T-helper 1 cell treated with Interleukin-12 subunit alpha and Interleukin-12 subunit beta and Interleukin-4 antibody, amounts not matched to agents 30 μg/mL and 1 μg/mL, for 36 hours (primary cell): ENCODE results near the gene FBXO40.

Experiments
- H3K27ac Mint-ChIP-seq: one replicate; pipeline ENCODE4 v1.8.0; 2021; ENCODE audit warnings: mild to moderate bottlenecking, mixed read lengths
- H3K27me3 Mint-ChIP-seq: one replicate; pipeline ENCODE4 v1.8.0; 2021; ENCODE audit warnings: low read depth, mixed read lengths
- H3K36me3 Mint-ChIP-seq: one replicate; pipeline ENCODE4 v1.8.0; 2021; ENCODE audit warnings: low read depth, mixed read lengths
- H3K4me1 Mint-ChIP-seq: one replicate; pipeline ENCODE4 v1.8.0; 2021; ENCODE audit warnings: low read depth, mixed read lengths
- H3K4me3 Mint-ChIP-seq: one replicate; pipeline ENCODE4 v1.8.0; 2021; ENCODE audit warnings: mild to moderate bottlenecking, moderate library complexity, mixed read lengths
- H3K9me3 Mint-ChIP-seq: one replicate; pipeline ENCODE4 v1.8.0; 2021; ENCODE audit warnings: mixed read lengths

FBXO40 gene

DNA sequence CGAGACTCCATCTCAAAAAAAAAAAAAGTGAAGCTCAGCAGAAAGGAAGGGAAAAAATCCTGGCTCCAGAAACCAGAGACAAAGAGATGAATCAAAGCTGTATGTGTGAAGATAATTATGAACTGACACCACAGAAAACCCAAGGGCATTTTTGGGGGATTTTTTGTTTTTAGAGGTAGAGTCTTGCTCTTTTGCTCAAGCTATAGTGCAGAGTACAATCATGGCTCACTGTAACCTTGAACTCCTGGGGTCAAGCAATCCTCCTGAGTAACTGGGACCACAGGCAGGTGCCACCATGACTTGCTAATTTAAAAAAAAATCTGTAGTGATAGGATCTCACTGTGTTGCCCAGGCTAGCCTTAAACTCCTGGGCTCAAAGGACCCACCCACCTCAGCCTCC, 44.7 kb downstream of the FBXO40 start:
- Mint-ChIP-seq H3K9me3 (no peaks in the 10 kb centered on the region), H3K4me1 (peaks cover 2% of the 10 kb centered on the region), H3K27ac (no peak overlapping the region), H3K4me3 (no peak overlapping the region), H3K36me3 (peaks cover 79% of the 10 kb centered on the region), H3K27me3 (no peaks in the 10 kb centered on the region)

DNA sequence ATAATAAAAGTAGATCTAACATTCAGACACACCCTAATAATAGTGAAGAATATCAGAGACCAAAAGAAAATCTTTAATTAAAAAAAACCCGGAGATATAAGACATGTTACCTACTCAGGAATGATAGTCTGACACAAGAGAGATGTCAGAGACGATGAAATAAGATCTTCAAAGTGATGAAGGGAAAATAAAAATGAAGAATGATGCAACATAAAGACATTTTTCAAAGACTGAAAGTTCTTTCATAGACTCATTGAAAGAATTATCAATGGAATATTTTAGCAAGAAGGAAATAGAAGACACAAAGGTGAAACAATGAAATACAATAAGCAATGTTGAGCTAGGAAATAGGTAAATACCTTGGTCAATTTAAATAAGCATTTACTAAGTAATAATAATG, 47.9 kb downstream of the FBXO40 start:
- Mint-ChIP-seq H3K27ac (no peak overlapping the region), H3K9me3 (no peaks in the 10 kb centered on the region)

DNA sequence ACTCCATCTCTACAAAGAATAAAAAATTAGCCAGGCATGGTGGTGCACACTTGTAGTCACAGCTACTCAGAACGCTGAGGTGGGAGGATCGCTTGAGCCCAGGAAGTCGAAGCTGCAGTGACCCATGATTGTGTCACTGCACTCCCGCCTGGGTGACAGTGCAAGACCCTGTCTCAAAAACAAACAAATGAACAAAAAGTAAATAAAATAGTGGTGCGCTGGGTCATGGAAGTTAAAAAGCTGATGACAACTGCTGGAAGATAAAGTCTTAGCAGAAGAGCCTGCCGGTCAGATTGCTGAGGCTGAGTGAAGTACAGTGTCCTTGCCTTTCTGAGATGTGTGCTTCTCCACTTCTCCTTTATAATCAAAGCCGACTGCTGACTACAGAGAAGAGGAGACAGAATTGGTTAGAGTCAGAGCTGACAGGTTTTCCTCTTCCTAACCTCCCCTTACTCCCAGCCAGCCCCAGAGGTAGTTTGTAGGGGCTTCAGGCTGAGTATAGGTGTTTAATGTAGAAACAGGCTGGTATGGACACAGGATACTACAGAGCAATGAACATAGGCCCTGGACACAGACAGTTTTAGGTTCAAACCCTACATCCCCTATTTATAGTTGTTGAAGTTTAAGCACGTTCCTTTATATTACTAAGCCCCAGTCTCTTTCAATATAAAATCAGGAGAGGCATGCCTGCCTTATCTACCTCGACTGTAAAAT, 49.6 kb downstream of the FBXO40 start:
- no peak overlapping the region for H3K27ac Mint-ChIP-seq
- H3K4me3 Mint-ChIP-seq = no peak overlapping the region
- H3K4me1 Mint-ChIP-seq = peaks cover 5% of the 10 kb centered on the region
- H3K27me3 Mint-ChIP-seq = no peaks in the 10 kb centered on the region
- peaks cover 72% of the 10 kb centered on the region for H3K36me3 Mint-ChIP-seq
- no peaks in the 10 kb centered on the region for H3K9me3 Mint-ChIP-seq

More for the DNA sequence above, 47.9 kb downstream of the FBXO40 start:
- peaks cover 80% of the 10 kb centered on the region for H3K36me3 Mint-ChIP-seq
- H3K4me3 Mint-ChIP-seq = no peak overlapping the region
- H3K4me1 Mint-ChIP-seq = peaks cover 2% of the 10 kb centered on the region
- H3K27me3 Mint-ChIP-seq = no peaks in the 10 kb centered on the region

DNA sequence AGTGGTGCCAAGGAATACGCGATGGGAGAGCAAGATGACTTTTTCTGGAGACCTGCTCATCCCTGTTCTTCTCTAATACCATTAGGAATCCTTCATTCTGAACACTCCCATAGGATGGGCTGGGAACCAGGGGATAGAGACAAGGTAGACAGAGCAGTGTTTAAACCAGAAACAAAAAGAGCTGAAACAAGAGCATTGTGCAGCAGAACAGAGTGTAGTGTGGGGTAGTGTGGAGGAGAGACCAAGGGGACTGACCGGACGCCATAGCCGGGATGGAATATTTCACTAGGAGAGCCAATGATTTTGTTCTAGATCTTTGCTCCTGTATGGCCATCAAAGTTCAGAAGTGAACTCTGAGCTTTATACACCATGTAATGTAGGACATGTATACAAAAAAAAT, 51.9 kb downstream of the FBXO40 start:
- Mint-ChIP-seq H3K9me3 (no peaks in the 10 kb centered on the region), H3K36me3 (peaks cover 61% of the 10 kb centered on the region), H3K27ac (peak overlapping the region; percentile 19), H3K27me3 (no peaks in the 10 kb centered on the region), H3K4me3 (no peak overlapping the region), H3K4me1 (peaks cover 10% of the 10 kb centered on the region)

DNA sequence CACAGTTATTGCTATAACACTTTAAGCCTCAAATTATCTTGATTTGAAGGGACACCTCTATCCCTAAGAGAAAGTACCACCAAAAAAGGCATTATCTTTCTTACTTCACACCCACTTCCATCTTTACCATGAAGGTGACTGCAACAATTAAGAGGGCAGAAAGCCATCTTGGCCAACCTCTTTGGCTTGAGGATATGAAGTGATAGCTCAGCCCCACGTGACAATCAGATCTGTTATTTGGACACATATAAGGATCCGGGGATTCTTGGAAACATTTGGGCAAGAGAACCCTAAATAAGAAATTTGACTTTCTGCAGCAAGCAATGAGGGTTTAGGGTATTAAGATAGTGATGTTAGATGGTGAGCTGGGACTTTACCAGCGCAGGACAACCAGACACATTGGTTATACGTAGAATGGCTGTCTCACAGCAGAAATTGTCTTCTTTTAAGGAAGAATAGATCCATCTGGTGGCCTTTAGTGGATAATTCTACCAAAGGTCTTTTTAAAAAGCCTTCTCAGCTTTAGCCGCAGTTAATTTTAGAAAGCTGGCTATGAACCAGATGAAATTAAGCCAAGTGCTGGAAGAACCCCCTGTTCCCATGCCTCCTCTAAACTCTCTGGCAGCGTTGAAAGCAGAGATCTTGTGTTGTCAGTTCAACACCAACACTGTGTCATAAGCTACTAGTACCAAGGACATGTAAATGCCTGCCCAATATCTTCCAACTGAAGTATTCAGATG, 55.2 kb downstream of the FBXO40 start:
- H3K36me3 Mint-ChIP-seq = peaks cover 61% of the 10 kb centered on the region
- no peak overlapping the region for H3K27ac Mint-ChIP-seq
- no peaks in the 10 kb centered on the region for H3K27me3 Mint-ChIP-seq
- H3K4me1 Mint-ChIP-seq = peaks cover 25% of the 10 kb centered on the region
- H3K4me3 Mint-ChIP-seq = no peak overlapping the region
- H3K9me3 Mint-ChIP-seq = no peaks in the 10 kb centered on the region

DNA sequence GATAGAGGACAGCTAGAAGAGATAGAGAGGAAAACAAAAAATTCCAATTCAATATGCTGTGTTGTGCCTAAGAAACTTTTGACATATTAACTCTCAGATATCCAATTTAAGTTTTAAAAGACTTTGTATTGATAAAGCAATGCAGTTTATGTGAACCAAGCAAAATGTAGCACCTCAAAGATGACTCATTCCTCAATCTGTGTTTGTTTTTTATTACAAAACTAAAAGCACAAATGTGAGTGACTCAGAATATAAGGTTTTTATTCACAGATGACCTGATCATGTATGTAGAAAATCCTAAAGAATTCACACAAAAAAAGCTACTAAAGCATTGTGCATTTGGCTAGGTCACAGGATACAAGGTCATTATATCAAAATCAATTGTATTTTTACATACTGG, 56.5 kb downstream of the FBXO40 start:
- no peaks in the 10 kb centered on the region for H3K9me3 Mint-ChIP-seq
- H3K4me1 Mint-ChIP-seq = peaks cover 34% of the 10 kb centered on the region
- H3K27me3 Mint-ChIP-seq = no peaks in the 10 kb centered on the region
- H3K27ac Mint-ChIP-seq = no peak overlapping the region
- peaks cover 54% of the 10 kb centered on the region for H3K36me3 Mint-ChIP-seq
- H3K4me3 Mint-ChIP-seq = no peak overlapping the region

DNA sequence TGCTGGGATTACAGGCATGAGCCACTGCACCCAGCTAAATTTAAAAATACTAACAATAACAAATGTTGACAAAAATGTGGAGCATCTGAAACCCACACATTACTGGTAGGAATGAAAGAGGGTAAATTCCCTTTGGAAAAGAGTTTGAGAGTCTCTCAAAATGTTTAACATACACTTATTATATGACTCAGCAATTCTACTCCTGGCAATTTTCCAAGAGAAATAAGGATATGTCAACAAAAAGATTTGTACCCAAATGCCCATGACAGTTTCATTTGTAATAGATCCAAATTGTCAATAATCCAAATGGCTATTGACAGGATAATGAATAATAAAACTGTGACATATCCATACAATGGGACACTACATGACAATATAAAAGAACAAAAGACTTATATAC, 58.5 kb downstream of the FBXO40 start:
- Mint-ChIP-seq H3K36me3 (peaks cover 61% of the 10 kb centered on the region), H3K4me1 (peaks cover 45% of the 10 kb centered on the region), H3K27me3 (no peaks in the 10 kb centered on the region), H3K4me3 (no peak overlapping the region), H3K9me3 (no peaks in the 10 kb centered on the region), H3K27ac (no peak overlapping the region)

DNA sequence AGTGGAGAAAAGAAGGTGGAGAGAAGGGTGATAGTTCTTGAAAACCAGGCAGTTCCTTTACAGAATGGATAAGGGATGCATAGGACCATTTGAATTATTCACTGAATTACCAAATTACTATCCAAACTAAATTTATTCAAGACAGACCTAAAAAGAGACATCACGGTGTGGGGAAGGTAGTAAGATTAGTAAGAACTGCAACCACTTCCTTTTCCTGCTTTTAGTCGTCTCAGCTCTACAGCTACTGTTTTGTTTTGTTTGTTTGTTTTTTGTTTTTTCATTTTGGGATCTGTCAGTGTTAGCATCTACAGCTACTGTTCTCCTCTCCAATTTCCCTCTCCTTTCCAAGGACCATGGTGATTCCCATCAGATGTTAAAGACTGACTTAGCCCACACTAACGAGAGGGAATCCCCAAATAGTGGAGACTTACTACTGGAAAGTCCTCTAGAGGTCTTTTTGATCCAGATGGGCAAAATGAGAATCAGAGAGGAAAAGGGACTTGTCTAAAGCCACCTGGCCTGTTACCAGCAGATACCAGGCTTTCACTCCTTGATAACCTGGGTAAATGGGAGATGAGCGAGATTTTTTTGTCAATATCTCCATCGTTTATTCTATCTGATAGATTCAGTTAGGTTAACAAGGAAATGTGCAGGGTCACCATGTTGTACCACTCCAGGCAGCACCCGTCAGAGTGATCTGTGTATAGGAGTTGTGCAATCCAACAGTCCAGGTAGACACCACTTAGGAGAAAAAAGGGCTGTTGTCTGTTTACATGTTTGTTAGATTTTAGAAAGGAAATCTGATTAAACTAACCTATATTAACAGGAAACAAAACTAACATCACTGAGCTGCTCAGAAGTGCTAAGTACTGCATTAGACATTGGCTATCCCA, 61.6 kb downstream of the FBXO40 start:
- Mint-ChIP-seq H3K4me1 (peaks cover 65% of the 10 kb centered on the region), H3K36me3 (peaks cover 75% of the 10 kb centered on the region), H3K9me3 (no peaks in the 10 kb centered on the region), H3K4me3 (peak overlapping the region; percentile 52), H3K27me3 (no peaks in the 10 kb centered on the region), H3K27ac (peak overlapping the region; percentile 73)

DNA sequence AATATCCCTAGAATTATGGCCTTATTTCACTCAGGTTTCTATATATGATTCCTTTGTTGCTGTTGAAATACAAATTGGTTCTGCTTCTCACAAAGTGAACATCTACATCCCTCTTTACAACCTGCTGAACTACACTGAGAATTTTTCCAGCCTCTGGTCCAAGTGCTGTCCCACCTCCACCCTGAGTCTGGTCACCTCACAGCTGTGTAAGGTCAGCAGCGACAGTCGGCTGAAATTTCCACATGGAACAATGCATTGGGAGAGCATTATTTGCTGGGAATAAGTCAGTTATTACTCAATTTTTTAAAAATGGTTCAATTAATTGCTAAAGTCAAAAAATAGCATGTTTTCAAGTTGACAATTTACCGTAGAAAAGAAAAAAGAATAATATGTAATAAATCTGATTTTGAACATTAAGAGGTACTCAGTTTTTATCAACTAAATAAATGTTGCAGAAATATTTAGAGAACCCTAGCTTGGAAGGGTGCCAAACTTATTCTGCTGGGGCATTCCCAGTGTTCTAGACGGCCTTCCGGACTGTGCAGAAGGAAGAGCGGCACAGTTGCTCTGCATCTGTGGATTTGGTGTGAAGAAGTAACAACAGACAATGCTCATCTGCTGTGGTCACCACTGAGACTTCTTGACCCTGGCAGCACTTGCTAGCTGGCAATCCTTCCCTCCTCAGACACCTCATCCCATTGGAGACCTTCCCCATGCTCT, 65.7 kb downstream of the FBXO40 start:
- H3K9me3 Mint-ChIP-seq = no peaks in the 10 kb centered on the region
- peak overlapping the region; percentile 98 for H3K27ac Mint-ChIP-seq
- peaks cover 73% of the 10 kb centered on the region for H3K36me3 Mint-ChIP-seq
- H3K27me3 Mint-ChIP-seq = no peaks in the 10 kb centered on the region
- H3K4me3 Mint-ChIP-seq = peak overlapping the region; percentile 94
- peaks cover 57% of the 10 kb centered on the region for H3K4me1 Mint-ChIP-seq

DNA sequence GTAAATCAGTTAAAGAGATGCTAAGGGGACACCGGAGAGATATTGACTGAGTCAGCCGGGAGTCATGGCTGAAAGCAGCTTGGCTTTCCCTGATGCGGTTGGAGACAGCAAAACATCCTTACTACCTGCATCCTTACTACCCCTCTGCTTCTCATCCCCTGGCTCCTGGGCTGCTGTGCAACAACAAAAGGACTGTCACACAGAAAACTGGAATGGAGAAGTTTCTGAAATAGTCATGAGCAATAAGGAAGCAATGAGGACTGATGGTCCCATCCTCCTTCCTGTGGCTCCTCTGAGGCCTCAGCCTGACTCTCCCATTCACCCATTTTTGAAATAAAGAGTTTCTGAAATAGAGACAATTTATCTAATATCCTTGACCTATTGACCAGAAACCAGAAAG, 66.4 kb downstream of the FBXO40 start:
- Mint-ChIP-seq H3K36me3 (peaks cover 74% of the 10 kb centered on the region), H3K9me3 (no peaks in the 10 kb centered on the region), H3K27ac (peak overlapping the region; percentile 98), H3K27me3 (no peaks in the 10 kb centered on the region), H3K4me1 (peaks cover 52% of the 10 kb centered on the region), H3K4me3 (peak overlapping the region; percentile 94)

DNA sequence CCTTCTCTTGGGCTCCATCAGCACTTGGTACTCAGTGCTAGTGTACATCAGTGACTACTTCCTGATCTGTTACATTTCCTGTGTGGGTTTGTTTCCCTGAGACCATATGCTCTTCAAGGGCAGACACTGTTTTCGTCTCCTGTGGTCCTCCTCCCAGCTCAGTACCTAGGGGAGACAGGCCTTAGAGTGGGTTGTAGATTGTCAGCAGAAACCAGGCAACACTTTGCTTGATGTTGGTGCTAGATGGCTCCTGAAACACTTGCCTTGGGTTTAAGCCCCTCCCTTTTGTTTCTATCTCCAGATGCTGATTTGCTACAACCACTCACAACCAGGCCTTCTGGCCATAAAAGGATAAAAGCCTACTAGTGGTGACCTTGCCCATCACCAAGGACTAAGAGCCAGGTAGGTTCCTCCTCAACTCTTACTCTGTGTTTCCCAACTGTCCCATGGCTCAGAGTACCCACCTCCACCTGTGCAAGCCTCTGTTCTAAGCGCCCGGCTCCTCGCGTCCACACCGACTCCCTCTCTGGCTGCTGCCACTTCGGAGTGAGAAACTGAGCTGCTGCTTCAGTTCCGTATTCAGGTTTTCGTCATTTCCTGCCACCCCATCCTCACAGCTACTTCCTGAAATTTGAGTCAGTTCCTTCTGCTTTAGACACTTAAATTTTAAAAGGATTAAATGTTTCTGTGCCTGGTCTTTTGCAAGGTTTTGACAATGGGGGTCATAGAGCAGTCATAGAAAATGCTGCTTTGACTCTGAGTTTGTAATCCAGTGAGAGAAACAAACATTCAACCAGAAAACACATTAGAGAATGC, 67.4 kb downstream of the FBXO40 start, which contains the start of gene HCLS1:
Gene HCLS1 (minus strand): TSS at position 548 of the 816 bp plus-strand sequence. CDS start 2,556 bp downstream, outside the sequence.
- Mint-ChIP-seq H3K36me3 (peaks cover 72% of the 10 kb centered on the region), H3K4me1 (peaks cover 47% of the 10 kb centered on the region), H3K4me3 (peak within 1 kb of the TSS; percentile 94)

DNA sequence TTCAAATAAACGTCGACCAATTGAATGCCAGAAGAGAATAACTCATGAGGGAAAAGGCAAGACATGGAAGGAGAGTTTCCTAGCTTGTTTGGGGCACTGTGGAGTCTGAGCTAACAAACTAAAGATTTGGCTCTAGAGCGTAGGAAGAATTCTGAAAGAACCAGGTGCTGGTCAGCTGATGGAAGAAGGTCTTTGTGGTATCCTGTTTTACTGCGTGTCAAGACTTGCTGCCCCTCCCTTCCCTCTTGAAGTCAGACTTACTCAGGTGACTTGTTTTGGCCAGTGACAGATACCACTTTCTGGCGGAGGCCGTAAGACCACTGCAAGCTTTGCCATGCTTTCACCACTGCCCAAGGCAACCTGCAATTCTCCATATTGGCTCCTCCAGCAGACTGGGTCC, 68.2 kb downstream of the FBXO40 start:
- peaks cover 44% of the 10 kb centered on the region for H3K4me1 Mint-ChIP-seq
- H3K27me3 Mint-ChIP-seq = no peaks in the 10 kb centered on the region

More for the DNA sequence above, 67.4 kb downstream of the FBXO40 start, which contains the start of gene HCLS1:
- Mint-ChIP-seq H3K27me3 (no peaks in the 10 kb centered on the region), H3K27ac (peak within 1 kb of the TSS; percentile 98), H3K9me3 (no peaks in the 10 kb centered on the region)

DNA sequence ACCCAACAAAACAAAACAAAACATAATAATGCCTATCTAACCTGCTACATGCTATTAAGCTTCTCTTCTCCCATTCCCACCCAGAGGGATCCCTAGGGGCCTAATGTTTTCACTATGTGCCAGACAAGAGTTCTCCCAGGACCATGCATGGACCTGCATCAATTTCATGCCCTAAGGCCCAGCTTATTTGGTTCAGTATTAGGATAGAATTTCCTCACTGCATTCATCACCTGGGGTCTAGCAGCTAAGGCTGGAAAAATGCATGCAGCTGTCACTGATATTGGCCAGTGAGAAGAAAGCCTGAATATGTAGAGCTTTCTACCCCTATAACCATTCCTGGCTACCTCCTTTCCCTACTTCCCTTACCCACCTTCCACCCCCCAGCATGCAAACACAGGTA, 69.6 kb downstream of the FBXO40 start:
- Mint-ChIP-seq H3K36me3 (peaks cover 70% of the 10 kb centered on the region), H3K27ac (no peak overlapping the region), H3K9me3 (no peaks in the 10 kb centered on the region), H3K27me3 (no peaks in the 10 kb centered on the region), H3K4me3 (no peak overlapping the region), H3K4me1 (peaks cover 31% of the 10 kb centered on the region)

More for the DNA sequence above, 68.2 kb downstream of the FBXO40 start:
- Mint-ChIP-seq H3K36me3 (peaks cover 74% of the 10 kb centered on the region), H3K4me3 (peak overlapping the region; percentile 94), H3K9me3 (no peaks in the 10 kb centered on the region), H3K27ac (peak overlapping the region; percentile 98)
